Inferior parietal cortex (tissue), 1 donor: ENCODE measurements around the gene FAM3A.
A peak's percentile ranks its signal among the peaks of the same experiment; 100 is the strongest.

Source experiments
- DNase-seq: peaks from one replicate; pipeline ENCODE4 v3.0.0-alpha.2; 2016; ENCODE audit errors: extremely low spot score

FAM3A gene

DNA sequence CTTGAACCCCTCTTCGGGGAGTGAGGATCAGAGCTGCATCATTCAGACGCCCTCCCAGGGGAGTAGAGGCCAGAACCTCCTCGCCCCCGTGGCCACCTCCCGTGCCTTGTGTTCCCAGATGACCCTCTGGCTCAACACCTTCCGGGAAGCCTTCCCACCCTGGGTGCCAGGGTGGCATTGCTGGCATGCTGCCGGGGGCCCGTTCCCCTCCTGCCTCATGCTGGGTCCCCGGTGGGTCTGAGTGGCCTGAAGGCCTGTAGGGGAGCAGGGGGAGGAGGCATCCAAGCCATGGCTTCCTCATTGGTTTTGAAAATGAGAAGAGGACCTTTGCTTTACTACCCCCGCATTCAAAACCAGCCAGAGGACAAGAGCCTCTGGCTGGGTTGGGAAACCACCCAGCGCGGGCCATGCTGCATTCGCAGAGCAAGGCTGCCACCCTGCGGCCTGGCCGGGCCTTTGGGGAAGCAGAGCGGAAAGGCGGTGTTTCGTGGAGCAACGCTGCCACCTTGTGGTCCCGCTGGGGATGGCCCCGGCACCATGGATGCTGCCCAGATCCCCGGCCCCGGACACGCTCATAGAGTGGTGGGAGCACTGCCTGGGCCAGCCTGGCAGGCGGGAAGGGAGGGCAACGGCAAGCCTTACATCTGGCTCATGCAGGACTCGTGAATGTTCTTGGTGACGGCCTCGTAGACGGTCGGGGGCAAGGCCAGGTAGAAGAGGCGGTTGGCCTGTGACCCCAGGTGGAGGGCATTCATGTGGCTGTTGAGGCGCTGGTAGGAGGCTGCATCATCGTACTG is 18.7 kb upstream of the FAM3A start:
- peak; percentile 75 for DNase-seq

- no peak for DNase-seq
Observed at GRCh38 chrX:154532690-154533089, 16.7 kb upstream of the FAM3A start.

- DNase-seq: no peak
Observed at GRCh38 chrX:154531626-154532025, 15.6 kb upstream of the FAM3A start.

DNA sequence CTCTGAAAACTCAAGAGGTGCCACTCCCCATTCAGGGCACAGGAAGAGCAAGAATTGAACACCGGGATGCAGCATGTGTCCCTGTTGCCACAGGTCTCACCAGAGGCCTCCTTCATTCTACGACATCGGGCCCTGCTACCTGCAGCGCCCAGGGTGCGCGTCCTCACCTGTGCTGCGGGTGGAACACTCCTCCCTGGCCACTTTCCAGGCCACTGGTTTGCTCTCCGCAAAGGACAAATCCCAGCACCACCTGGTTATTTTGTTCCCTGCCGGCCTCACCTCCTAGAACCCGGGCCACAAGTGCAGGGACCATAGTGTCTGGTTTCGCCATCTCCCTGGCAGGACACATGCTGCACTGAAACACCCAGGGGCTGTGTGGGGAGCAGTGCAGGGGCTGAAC is 14.3 kb upstream of the FAM3A start:
- DNase-seq: no peak

DNA sequence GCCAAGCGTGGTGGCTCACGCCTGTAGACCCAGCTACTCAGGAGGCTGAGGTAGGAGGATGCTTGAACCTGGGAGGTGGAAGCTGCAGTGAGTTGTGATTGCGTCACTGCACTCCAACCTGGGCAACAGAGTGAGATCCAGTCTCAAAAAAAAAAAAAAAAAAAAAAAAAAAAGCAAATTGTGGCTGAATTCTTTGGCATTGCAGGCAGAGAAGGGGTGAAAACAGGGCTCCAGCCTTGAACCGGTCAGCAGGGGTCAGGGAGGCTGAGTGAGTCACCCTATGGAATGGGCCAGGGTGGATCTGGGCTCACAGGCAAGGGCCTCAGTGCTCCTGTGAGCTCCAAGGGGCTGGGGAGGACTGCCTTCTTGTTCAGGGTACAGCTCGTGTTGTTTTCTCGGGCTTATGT is 13.2 kb upstream of the FAM3A start:
- no peak for DNase-seq

DNA sequence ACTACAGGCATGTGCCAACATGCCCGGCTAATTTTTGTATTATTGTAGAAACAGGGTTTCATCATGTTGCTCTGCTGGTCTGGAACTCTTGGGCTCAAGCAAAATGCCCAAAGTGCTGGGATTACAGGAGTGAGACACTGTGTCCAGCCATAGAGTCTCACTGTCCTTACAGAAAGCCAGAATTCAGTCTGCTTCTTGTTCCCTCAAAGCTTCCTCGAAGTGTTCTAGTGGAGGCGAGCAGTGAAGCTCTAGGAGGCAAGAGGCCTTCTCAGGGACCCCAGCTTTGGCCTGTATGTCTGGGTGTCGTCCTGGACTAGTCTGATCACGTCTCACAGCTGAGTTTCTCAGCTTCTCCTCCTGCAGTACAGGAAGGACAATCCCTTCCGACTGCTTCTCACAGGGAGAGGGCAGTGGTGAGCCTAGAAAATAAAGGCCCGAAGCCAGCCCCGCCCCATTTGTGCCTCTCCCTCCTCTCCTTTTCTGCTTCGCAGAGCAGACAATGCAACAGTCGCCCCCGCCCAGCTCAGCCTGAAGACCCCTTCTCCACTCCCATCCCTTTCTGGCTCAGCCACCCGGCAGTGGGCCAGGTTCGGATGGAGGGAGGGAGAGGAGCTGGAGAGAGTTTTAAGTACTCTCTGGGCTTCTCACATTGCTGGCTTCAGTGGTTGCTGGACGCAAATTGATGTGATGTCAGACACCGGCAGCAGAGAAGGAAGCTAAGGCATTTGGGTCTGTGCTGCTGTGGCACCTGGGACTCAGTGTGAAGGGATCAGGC is 11.1 kb upstream of the FAM3A start:
- DNase-seq: peak; percentile 65

GRCh38 chrX:154525606-154526490 is 9.8 kb upstream of the FAM3A start:
- DNase-seq: no peak

DNA sequence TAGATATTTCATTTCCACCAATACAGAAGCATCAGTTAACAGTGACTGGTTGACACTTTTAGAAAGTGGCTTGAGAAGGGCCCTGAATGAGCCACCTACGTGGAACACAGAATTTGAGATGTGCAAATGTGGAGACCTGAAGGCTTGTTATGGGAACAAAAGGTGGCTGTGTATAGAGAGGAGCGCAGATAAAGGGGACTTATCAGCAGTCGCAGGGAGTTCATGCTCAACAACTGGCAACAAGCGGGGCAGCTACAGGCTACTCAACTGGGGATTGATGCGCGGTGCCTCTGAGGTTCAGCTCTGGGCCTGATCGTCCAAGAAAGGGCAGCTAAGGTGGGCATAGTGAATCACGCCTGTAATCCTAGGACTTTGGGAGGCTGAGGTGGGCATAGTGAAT is 3.4 kb upstream of the FAM3A start:
- DNase-seq: no peak

DNA sequence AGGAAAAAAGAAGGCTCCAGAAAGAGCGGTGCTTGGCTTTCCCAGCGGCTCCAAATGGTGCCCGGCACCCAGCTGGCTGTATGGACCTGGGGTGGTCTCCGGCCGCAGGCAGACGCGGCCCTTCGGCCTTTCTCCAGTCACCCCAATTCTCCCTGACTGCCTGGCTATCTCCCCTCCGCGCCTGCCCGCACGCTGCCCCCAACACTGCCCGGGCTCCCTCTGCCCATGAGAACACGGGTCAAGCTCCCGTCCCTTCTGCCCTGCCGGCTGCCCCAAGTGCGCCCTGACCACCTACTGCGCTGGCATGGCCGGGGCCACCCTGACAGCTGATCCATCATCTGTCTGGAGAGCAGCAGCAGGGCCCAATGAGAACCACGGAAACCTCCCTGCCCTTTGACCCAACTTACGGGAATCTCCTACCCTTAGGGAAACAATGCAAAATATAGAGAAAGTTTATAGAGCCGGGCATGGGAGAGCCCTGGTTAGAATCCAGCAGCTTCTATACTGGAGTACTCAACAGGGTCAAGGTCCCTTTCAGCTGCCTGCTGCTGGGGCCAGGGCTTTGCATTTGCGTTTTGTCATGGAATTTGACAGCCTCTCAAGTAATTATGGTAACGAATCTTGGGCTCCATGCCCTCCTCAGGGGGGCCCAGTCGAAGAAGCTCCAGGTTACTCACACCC is 1.2 kb upstream of the FAM3A start:
- no peak for DNase-seq

DNA sequence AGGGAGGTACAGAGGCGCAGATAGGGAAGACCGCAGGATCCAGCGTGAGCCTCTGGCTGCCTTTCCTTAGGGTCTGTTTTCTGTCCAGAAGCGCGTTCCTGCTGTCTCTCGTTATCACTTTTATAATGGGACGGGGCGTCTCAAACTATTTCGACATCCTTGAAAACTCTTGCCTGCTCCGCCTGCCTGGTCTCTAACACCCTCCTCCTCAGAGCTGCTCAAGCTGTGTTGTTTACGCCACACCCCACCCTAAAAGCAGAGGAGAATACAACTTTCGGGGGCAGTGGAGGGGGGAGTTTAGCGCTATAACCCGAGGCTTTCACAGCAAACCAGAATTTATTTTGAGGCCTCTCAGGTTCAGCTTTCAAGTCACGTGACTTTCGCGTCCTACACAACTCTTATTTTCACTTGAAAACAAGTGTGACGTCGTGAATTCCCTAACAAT is 646 bp upstream of the FAM3A start:
- DNase-seq: peak; percentile 34

DNA sequence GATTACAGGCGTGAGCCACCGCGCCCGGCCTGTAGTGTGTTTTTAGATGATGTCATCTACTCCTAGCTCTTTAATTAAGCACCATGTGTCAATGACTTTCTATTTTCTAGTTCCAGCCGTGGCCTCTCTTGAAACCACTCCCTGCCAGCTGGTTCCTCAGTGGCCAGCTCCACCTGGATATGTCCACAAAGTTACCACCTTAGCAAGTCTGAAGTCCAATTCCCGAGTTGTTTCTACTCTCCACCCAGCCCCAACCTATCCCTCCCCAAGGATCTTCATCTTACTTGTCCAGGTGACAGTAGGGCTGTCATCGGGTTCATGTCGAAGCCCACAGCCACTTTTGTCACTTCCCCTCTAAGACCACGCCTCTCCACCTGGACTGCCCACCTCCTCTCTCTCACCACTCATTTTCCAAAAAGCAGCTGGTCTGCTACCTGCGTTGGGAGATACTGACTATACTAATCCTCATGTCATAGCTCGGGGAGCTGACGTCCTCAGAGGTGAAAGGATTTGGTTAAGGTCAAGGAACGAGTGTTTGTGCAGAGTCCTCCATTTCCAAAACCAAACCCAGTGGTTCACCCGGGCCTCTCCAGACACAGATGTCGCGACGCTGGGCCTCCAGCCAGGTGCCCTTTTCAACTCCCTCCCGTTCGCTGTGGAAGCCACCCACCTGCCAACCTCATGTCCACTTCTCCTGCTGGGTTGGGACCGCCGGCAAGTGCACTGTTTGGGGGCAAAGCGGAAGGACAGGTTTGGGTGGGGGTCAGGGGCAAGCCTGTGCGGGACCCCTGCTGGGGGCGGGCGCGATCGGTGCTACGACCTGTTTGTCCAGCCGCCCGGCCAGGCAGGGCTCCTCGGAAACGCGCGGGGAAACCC is 704 bp downstream of the FAM3A start:
- DNase-seq: no peak

GRCh38 chrX:154513716-154514115 is 2.3 kb downstream of the FAM3A start:
- DNase-seq: no peak

- no peak for DNase-seq
Observed at GRCh38 chrX:154512879-154513553, 3.0 kb downstream of the FAM3A start.

DNA sequence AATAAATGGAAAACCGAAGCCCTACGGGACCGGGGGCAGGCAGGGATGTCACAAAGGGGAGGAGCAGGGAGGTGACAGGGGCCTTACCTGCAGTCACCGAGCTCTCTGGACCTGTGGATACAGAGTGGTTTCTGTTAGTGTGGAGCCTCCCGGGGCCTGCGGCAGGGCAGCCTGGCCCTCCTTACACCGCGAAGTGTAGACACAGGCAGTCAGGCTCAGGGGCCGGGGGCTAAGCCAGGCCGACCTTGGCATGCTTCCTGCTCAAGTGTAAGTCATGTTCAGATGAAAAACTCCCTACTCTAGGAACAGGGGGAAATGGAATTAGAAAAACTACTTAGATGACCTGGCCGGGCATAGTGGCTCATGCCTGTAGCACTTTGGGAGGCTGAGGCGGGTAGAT is 4.3 kb downstream of the FAM3A start:
- DNase-seq: no peak

GRCh38 chrX:154509455-154509854 is 6.6 kb downstream of the FAM3A start:
- DNase-seq: no peak

DNA sequence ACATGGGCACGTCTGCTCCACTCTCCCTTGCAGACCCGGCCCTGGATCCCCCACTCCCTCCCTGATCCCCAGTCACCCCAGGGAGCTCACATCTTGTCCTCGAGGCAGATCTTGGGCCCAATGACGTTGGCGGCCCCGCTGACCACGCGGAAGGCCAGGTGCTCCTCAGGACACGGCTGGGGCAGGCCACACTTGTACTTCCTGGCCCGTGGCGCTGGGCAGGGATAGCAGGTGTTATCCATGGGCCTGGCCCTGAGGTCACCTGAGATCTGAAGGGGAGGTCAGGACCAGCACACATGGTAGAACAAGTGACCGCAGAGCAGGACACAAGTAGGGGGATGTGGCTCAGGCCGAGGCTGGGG is 7.7 kb downstream of the FAM3A start:
- DNase-seq: no peak

DNA sequence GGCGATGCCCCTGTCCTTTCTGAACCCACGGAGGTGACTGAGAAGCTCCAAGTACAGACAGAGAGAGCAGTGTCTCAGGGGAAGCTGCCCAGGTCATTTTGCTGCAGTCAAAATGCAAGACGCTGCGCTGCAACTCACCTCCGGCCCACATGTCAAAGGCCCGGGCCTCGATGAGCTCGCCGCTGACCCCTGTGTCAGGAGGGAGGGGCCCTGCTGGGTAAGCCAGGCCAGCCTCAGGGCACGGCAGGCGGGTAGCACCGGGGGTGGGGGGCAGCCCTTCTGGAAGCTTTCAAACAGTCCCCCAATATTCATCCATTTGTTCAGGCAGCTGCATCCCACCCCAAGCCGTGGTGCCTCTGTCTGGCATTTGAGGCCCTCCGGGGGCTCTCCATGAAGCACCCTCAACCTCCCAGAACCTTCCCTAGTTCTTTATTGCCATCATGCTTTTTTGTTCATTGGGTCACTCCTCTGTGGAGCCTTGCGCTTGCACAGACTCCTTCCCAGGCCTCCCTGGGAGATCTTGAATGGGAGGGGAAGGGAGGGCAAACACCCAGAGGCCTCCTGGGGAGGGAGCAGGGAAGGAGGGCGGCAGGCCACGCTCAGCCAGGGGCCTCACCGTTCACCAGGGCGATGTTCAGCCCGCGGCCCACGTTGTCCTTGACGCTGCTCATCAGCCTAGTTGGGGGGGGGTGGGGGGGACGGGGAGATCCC is 8.2 kb downstream of the FAM3A start:
- no peak for DNase-seq

GRCh38 chrX:154506483-154507332 is 9.3 kb downstream of the FAM3A start:
- no peak for DNase-seq
